T-helper 17 cell (primary cell): ENCODE results near the gene SAMD11. TPM values are rescaled to one million over a fixed set of nuclear protein-coding genes. Genes with fewer than 3 reads are reported as not detected.
"Not testable (repeated sequence)": the region's sequence is repeated elsewhere in the genome, so short reads cannot be mapped to it uniquely, and the experiment has no call there.

Experiments used
- ATAC-seq: fragments of 150-1000 bp; cut with Tn5 transposase; 2 replicates; pipeline ENCODE4 v1.10.0; 2021; ENCODE audit warnings: mild to moderate bottlenecking, moderate library complexity
- DNase-seq, 3 donors: peaks; one replicate each; pipeline versions ENCODE4 v3.0.0 to v3.0.0-alpha.2; 2020 to 2021
- H3K9me3 ChIP-seq: one replicate; pipeline ENCODE4 v1.7.0; 2013; ENCODE audit warnings: low read length, mild to moderate bottlenecking; ENCODE audit not compliant: control insufficient read depth, poor library complexity, severe bottlenecking
- H3K27ac Mint-ChIP-seq: one replicate; pipeline ENCODE4 v1.8.0; 2022; ENCODE audit warnings: mild to moderate bottlenecking, moderate library complexity, mixed read lengths
- H3K27me3 Mint-ChIP-seq: one replicate; pipeline ENCODE4 v1.8.0; 2022; ENCODE audit warnings: mixed read lengths
- H3K36me3 Mint-ChIP-seq: one replicate; pipeline ENCODE4 v1.8.0; 2022; ENCODE audit warnings: low read depth, mixed read lengths
- H3K4me1 Mint-ChIP-seq: one replicate; pipeline ENCODE4 v1.8.0; 2022; ENCODE audit warnings: mild to moderate bottlenecking, mixed read lengths
- H3K4me3 Mint-ChIP-seq: one replicate; pipeline ENCODE4 v1.8.0; 2022; ENCODE audit warnings: mild to moderate bottlenecking, moderate library complexity, mixed read lengths
- total RNA-seq, 4 donors: library from RNA in 2 of 4; stranded (reverse) in 2 of 4; gene quantifications; one replicate each; pipeline ENCODE4 v1.2.3 and lab custom pipeline; 2022 to 2026

SAMD11 gene
- total RNA-seq, 2 donors from 2014 or later: not detected

- not testable (repeated sequence) for H3K27ac Mint-ChIP-seq, H3K9me3 ChIP-seq, ATAC-seq, DNase-seq, H3K36me3 Mint-ChIP-seq, H3K4me1 Mint-ChIP-seq, H3K4me3 Mint-ChIP-seq
- H3K27me3 Mint-ChIP-seq: peaks cover 25% of the 10 kb centered on the region
Observed at GRCh38 chr1:897951-898350, 25.8 kb upstream of the SAMD11 start.

- H3K4me1 Mint-ChIP-seq: peaks cover 6% of the 10 kb centered on the region
- no peak for DNase-seq
- H3K9me3 ChIP-seq: peaks cover 4% of the 10 kb centered on the region
- no peak overlapping the region for H3K27ac Mint-ChIP-seq
- H3K27me3 Mint-ChIP-seq: peaks cover 25% of the 10 kb centered on the region
- no peak overlapping the region for H3K4me3 Mint-ChIP-seq
- no peak for ATAC-seq
- no peaks in the 10 kb centered on the region for H3K36me3 Mint-ChIP-seq
Observed at GRCh38 chr1:899636-900317, 23.9 kb upstream of the SAMD11 start.

GRCh38 chr1:901108-901859 lies 22.4 kb upstream of the SAMD11 start:
- peaks cover 4% of the 10 kb centered on the region for H3K9me3 ChIP-seq
- H3K27me3 Mint-ChIP-seq: peaks cover 23% of the 10 kb centered on the region
- DNase-seq: no peak
- no peak overlapping the region for H3K27ac Mint-ChIP-seq
- peaks cover 8% of the 10 kb centered on the region for H3K4me1 Mint-ChIP-seq
- ATAC-seq: no peak
- no peak overlapping the region for H3K4me3 Mint-ChIP-seq
- no peaks in the 10 kb centered on the region for H3K36me3 Mint-ChIP-seq

- peaks cover 30% of the 10 kb centered on the region for H3K27me3 Mint-ChIP-seq
- H3K9me3 ChIP-seq: no peaks in the 10 kb centered on the region
- H3K27ac Mint-ChIP-seq: no peak overlapping the region
- no peak for DNase-seq
- no peaks in the 10 kb centered on the region for H3K36me3 Mint-ChIP-seq
- peak overlapping the region; percentile 36 for H3K4me3 Mint-ChIP-seq
- peaks cover 10% of the 10 kb centered on the region for H3K4me1 Mint-ChIP-seq
- ATAC-seq: no peak
Observed at GRCh38 chr1:902802-903201, 20.9 kb upstream of the SAMD11 start.

GRCh38 chr1:903305-903704 lies 20.4 kb upstream of the SAMD11 start:
- H3K4me1 Mint-ChIP-seq: peaks cover 12% of the 10 kb centered on the region
- H3K27me3 Mint-ChIP-seq: peaks cover 35% of the 10 kb centered on the region

GRCh38 chr1:903721-904271 lies 19.9 kb upstream of the SAMD11 start:
- H3K36me3 Mint-ChIP-seq: peaks cover 2% of the 10 kb centered on the region

More at GRCh38 chr1:903305-903704, 20.4 kb upstream of the SAMD11 start:
- peaks cover 2% of the 10 kb centered on the region for H3K36me3 Mint-ChIP-seq
- H3K27ac Mint-ChIP-seq: no peak overlapping the region
- DNase-seq (no peak), ATAC-seq (no peak)
- no peaks in the 10 kb centered on the region for H3K9me3 ChIP-seq
- peak overlapping the region; percentile 36 for H3K4me3 Mint-ChIP-seq

GRCh38 chr1:904310-904950 lies 19.3 kb upstream of the SAMD11 start:
- peak overlapping the region; percentile 79 for H3K4me3 Mint-ChIP-seq
- no peaks in the 10 kb centered on the region for H3K9me3 ChIP-seq
- peaks cover 2% of the 10 kb centered on the region for H3K36me3 Mint-ChIP-seq
- peak; percentile 95 for ATAC-seq
- peaks cover 9% of the 10 kb centered on the region for H3K4me1 Mint-ChIP-seq
- peaks cover 35% of the 10 kb centered on the region for H3K27me3 Mint-ChIP-seq
- H3K27ac Mint-ChIP-seq: no peak overlapping the region
- DNase-seq: peak; percentile 74 to 87 (median 77)

More at GRCh38 chr1:903721-904271, 19.9 kb upstream of the SAMD11 start:
- ATAC-seq (no peak), DNase-seq (no peak)
- no peak overlapping the region for H3K27ac Mint-ChIP-seq
- H3K27me3 Mint-ChIP-seq: peaks cover 35% of the 10 kb centered on the region
- H3K4me3 Mint-ChIP-seq: peak overlapping the region; percentile 79
- H3K9me3 ChIP-seq: no peaks in the 10 kb centered on the region
- H3K4me1 Mint-ChIP-seq: peaks cover 9% of the 10 kb centered on the region

- DNase-seq (peak in 1 of 3 donors; percentile 6), ATAC-seq (peak; percentile 9)
- no peaks in the 10 kb centered on the region for H3K9me3 ChIP-seq
- Mint-ChIP-seq H3K4me1 (peaks cover 9% of the 10 kb centered on the region), H3K27me3 (peaks cover 35% of the 10 kb centered on the region), H3K27ac (no peak overlapping the region), H3K4me3 (peak overlapping the region; percentile 75), H3K36me3 (peaks cover 2% of the 10 kb centered on the region)
Observed at GRCh38 chr1:905071-905749, 18.5 kb upstream of the SAMD11 start.

GRCh38 chr1:905811-906599 lies 17.7 kb upstream of the SAMD11 start:
- peaks cover 2% of the 10 kb centered on the region for H3K36me3 Mint-ChIP-seq
- H3K27me3 Mint-ChIP-seq: peaks cover 35% of the 10 kb centered on the region
- DNase-seq: no peak
- no peak for ATAC-seq
- peaks cover 10% of the 10 kb centered on the region for H3K4me1 Mint-ChIP-seq
- no peaks in the 10 kb centered on the region for H3K9me3 ChIP-seq
- H3K4me3 Mint-ChIP-seq: peak overlapping the region; percentile 15
- H3K27ac Mint-ChIP-seq: no peak overlapping the region

- DNase-seq: no peak
- Mint-ChIP-seq H3K4me3 (peak overlapping the region; percentile 9), H3K4me1 (peaks cover 14% of the 10 kb centered on the region), H3K36me3 (peaks cover 2% of the 10 kb centered on the region), H3K27ac (no peak overlapping the region), H3K27me3 (peaks cover 36% of the 10 kb centered on the region)
- no peaks in the 10 kb centered on the region for H3K9me3 ChIP-seq
- peak; percentile 22 for ATAC-seq
Observed at GRCh38 chr1:906600-907420, 16.9 kb upstream of the SAMD11 start.

GRCh38 chr1:907611-908451 lies 15.9 kb upstream of the SAMD11 start:
- H3K36me3 Mint-ChIP-seq: peaks cover 2% of the 10 kb centered on the region
- DNase-seq (peak in 1 of 3 donors; percentile 4), ATAC-seq (no peak)
- H3K27me3 Mint-ChIP-seq: peaks cover 44% of the 10 kb centered on the region
- H3K4me1 Mint-ChIP-seq: peaks cover 20% of the 10 kb centered on the region
- no peaks in the 10 kb centered on the region for H3K9me3 ChIP-seq
- no peak overlapping the region for H3K4me3 Mint-ChIP-seq
- H3K27ac Mint-ChIP-seq: no peak overlapping the region
